Neural crest cell (in vitro differentiated cells): Measurements from ENCODE around the gene GNAQ. TPM values are rescaled to one million over a fixed set of nuclear protein-coding genes. Genes with fewer than 3 reads are reported as not detected.

ENCODE experiments used
- DNase-seq: peaks from one replicate; pipeline ENCODE4 v3.0.0; 2021; ENCODE audit warnings: low read depth, mixed read lengths, low spot score
- H3K27ac Mint-ChIP-seq: one replicate; pipeline ENCODE4 v1.8.0; 2021; ENCODE audit warnings: mild to moderate bottlenecking, mixed read lengths; ENCODE audit not compliant: unreplicated experiment
- H3K27me3 Mint-ChIP-seq: 2 replicates; pipeline ENCODE4 v1.8.0; 2021; ENCODE audit warnings: low read depth, mild to moderate bottlenecking, mixed read lengths
- H3K36me3 Mint-ChIP-seq: 2 replicates; pipeline ENCODE4 v1.8.0; 2021; ENCODE audit warnings: low read depth, mild to moderate bottlenecking, mixed read lengths
- H3K4me1 Mint-ChIP-seq: 2 replicates; pipeline ENCODE4 v1.8.0; 2021; ENCODE audit warnings: mixed read lengths
- H3K4me3 Mint-ChIP-seq: one replicate; pipeline ENCODE4 v1.8.0; 2021; ENCODE audit warnings: mild to moderate bottlenecking, mixed read lengths
- H3K9me3 Mint-ChIP-seq: 2 replicates; pipeline ENCODE4 v1.8.0; 2021; ENCODE audit warnings: mixed read lengths
- total RNA-seq: library from RNA; stranded (reverse); gene quantifications from 2 replicates; pipeline ENCODE4 v1.2.1, GENCODE V29; 2021
- TF ChIP-seq, protein P1 (sequence below): fragments of 200-600 bp; sonication (generic); conservative IDR thresholded peaks from 2 replicates; pipeline ENCODE4 v1.5.0; 2021; ENCODE audit warnings: antibody characterized with exemption, mild to moderate bottlenecking

Gene GNAQ
- total RNA-seq, 1 donor from 2014 or later, result 53.3 TPM

DNA sequence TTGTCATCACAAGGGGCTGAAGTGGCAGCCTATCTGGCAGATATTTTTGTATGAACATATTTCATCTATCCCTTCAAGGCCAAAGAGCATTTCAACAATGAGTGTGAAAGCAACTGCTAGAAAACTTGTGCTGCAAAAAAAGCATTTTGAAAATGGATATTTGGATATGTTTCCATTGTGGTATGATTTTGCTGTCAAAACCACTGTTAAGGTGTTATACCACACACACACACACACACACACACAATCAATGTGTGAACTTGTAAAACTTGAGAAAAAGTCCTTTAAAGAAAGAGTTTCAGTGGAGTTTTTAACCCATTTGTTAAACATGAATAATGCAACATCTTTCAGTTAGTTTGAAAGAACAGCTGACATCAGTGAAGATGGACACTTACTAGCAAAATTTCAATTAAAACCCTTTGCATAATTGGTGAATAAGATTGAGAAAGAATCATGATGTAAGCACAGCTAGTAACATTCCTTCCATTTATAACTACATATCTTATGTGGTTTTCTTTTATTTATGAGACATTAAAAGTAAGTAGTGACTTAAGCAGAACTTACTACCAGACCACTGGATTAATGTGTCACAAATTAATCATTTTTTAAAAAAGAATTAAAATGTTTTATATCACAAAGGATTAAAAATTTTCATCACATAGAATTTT is 200.9 kb downstream of the GNAQ start:
- Mint-ChIP-seq H3K27me3 (no peaks in the 10 kb centered on the region), H3K4me1 (peaks cover 24% of the 10 kb centered on the region), H3K36me3 (peaks cover 4% of the 10 kb centered on the region), H3K27ac (no peak overlapping the region), H3K9me3 (no peaks in the 10 kb centered on the region), H3K4me3 (no peak overlapping the region)
- DNase-seq, result no peak
- TF ChIP-seq, protein P1, sequence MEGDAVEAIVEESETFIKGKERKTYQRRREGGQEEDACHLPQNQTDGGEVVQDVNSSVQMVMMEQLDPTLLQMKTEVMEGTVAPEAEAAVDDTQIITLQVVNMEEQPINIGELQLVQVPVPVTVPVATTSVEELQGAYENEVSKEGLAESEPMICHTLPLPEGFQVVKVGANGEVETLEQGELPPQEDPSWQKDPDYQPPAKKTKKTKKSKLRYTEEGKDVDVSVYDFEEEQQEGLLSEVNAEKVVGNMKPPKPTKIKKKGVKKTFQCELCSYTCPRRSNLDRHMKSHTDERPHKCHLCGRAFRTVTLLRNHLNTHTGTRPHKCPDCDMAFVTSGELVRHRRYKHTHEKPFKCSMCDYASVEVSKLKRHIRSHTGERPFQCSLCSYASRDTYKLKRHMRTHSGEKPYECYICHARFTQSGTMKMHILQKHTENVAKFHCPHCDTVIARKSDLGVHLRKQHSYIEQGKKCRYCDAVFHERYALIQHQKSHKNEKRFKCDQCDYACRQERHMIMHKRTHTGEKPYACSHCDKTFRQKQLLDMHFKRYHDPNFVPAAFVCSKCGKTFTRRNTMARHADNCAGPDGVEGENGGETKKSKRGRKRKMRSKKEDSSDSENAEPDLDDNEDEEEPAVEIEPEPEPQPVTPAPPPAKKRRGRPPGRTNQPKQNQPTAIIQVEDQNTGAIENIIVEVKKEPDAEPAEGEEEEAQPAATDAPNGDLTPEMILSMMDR, result no peak

DNA sequence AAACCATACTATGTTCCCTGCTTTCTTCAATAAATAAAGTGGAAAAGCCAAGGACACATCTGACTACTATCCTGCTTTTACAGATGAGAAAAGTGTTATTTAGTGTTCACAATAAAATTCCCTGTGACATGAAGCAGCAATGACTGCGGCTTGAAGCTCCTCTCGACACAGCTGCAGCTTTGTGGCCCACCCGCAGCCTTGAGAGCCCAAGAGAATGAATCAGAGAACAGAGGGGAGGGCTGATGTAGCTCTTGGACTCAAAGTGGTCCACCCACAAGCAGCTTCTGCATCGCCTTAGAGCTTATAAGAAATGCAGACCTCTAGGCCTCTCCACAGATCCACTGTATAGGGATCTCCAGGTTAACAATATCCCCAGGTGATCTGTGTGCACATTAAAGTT is 202.2 kb downstream of the GNAQ start:
- peaks cover 4% of the 10 kb centered on the region for H3K36me3 Mint-ChIP-seq
- H3K4me1 Mint-ChIP-seq, result peaks cover 30% of the 10 kb centered on the region
- no peaks in the 10 kb centered on the region for H3K9me3 Mint-ChIP-seq
- DNase-seq, result no peak
- H3K4me3 Mint-ChIP-seq, result no peak overlapping the region
- TF ChIP-seq, protein P1, result no peak
- no peaks in the 10 kb centered on the region for H3K27me3 Mint-ChIP-seq
- H3K27ac Mint-ChIP-seq, result no peak overlapping the region

DNA sequence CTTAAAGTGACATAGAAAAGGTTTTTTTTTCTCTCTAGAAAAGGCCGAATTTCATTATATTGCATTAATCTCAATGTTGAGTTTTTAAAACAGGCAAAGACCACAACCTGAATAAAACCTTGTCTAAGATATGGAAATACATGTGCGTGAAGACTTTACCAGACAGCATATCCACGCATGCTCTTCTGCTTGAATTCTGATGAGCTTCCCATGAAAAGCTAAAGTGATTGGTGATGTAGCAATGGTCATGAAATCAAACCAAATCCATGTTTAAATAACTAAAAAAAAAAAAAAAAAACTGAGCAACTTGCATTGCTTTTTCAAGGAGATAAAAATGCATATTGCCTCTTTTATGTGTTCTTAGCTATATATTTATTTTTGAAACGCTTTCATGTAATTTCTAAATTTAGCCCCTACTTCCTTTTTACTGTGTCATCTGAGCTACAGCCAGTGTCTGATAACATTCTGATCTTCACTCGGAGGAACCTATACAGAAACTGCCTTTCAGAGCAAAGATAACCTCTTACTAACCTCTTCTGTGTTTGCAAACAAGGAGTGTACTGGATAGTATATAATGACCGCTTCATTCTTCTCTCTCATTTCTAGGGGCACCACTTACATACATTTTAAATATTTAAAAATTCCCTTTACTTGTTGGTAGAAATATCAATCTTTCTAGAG is 204.4 kb downstream of the GNAQ start:
- DNase-seq, result no peak
- H3K27ac Mint-ChIP-seq, result no peak overlapping the region
- peaks cover 7% of the 10 kb centered on the region for H3K36me3 Mint-ChIP-seq
- no peaks in the 10 kb centered on the region for H3K27me3 Mint-ChIP-seq
- H3K9me3 Mint-ChIP-seq, result peaks cover 2% of the 10 kb centered on the region
- TF ChIP-seq, protein P1, result no peak
- peaks cover 34% of the 10 kb centered on the region for H3K4me1 Mint-ChIP-seq
- H3K4me3 Mint-ChIP-seq, result no peak overlapping the region

DNA sequence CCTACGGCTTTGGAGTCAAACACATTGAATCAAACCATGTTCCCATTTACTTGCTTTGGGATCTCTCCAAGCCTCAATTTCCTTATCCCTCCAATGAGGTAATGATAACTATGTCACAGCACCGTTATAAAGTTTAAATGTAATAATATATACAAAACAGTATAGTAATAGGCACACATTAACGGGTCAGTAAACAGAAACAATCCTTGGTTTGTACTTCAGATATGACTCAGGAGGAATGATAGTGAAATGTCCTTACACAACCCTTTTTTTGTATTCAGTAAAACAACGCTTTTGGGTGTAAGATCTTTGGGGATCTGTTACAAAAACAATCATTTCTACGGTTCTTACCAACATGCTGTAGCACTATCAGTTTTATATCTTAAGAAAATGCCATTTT is 205.0 kb downstream of the GNAQ start:
- Mint-ChIP-seq H3K27me3 (no peaks in the 10 kb centered on the region), H3K36me3 (peaks cover 5% of the 10 kb centered on the region), H3K9me3 (peaks cover 2% of the 10 kb centered on the region), H3K27ac (no peak overlapping the region), H3K4me1 (peaks cover 34% of the 10 kb centered on the region), H3K4me3 (no peak overlapping the region)
- DNase-seq, result no peak
- TF ChIP-seq, protein P1, result no peak

DNA sequence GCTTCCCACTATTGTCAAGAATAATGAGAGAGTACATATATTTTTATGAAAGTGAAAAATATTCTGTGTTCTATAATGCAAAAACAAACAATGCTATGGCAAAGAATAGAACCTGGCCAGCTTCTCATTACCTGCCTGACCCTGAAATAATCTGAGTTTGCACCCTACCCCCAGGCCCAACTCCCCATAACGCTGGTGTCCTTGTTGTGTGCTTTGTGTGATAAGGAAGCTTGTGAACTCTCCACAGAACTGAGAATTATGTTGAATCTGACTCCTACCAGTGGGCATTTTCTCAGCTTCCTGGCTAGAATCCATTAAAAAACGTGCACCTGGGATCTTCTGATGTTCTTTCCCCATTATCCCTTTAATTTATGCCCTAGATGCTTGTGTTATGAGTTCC is 205.5 kb downstream of the GNAQ start:
- TF ChIP-seq, protein P1, result no peak
- DNase-seq, result no peak
- no peaks in the 10 kb centered on the region for H3K27me3 Mint-ChIP-seq
- peaks cover 34% of the 10 kb centered on the region for H3K4me1 Mint-ChIP-seq
- no peak overlapping the region for H3K27ac Mint-ChIP-seq
- no peak overlapping the region for H3K4me3 Mint-ChIP-seq
- peaks cover 2% of the 10 kb centered on the region for H3K9me3 Mint-ChIP-seq
- H3K36me3 Mint-ChIP-seq, result peaks cover 5% of the 10 kb centered on the region
